OCI-LY7 (cell line): ENCODE measurements around the gene HSD11B1. TPM values are rescaled to one million over a fixed set of nuclear protein-coding genes. Genes with fewer than 3 reads are reported as not detected.

Experiments
- BruUV-seq: library from RNA; stranded (reverse); fragments of 400-500 nt; replicated peaks from 2 replicates; lab custom pipeline; 2021; lab: Mats Ljungman, UMichigan
- CTCF ChIA-PET: fragments of 300-600 bp; sonication (Branson Sonifier 250); formaldehyde crosslinking; loops from one replicate; lab custom pipeline; 2022; ENCODE audit warnings: antibody characterized with exemption; ENCODE audit not compliant: unreplicated experiment; lab: Charles Lee
- POLR2A ChIA-PET: fragments of 300-600 bp; sonication (Branson Sonifier 250); formaldehyde crosslinking; loops from one replicate; lab custom pipeline; 2022; ENCODE audit warnings: antibody characterized with exemption; lab: Charles Lee
- DNase-seq: peaks from one replicate; pipeline ENCODE4 v3.0.0-alpha.2; 2015; ENCODE audit warnings: low spot score
- H2AFZ ChIP-seq: fragments of 200-600 bp; sonication (generic), shearing (Covaris generic); 2 replicates; pipeline ENCODE4 v1.6.1; 2014; ENCODE audit warnings: mild to moderate bottlenecking, antibody characterized with exemption, low read length, moderate library complexity
- H3K27ac ChIP-seq: fragments of 200-600 bp; sonication (generic); 2 replicates; pipeline ENCODE4 v1.5.1; 2014; ENCODE audit warnings: mixed run types, low read depth, mild to moderate bottlenecking, moderate library complexity, low read length, inconsistent platforms; ENCODE audit not compliant: poor library complexity, severe bottlenecking
- H3K36me3 ChIP-seq: fragments of 200-600 bp; sonication (generic); 2 replicates; pipeline ENCODE4 v1.6.1; 2014; ENCODE audit warnings: mild to moderate bottlenecking, antibody characterized with exemption, low read length, moderate library complexity, mixed read lengths; ENCODE audit not compliant: insufficient read depth
- H3K4me1 ChIP-seq: fragments of 200-600 bp; sonication (generic); 2 replicates; pipeline ENCODE4 v1.5.1; 2014; ENCODE audit warnings: mild to moderate bottlenecking, low read length; ENCODE audit not compliant: insufficient read depth, poor library complexity, severe bottlenecking
- H3K4me2 ChIP-seq: fragments of 200-600 bp; sonication (generic); 2 replicates; pipeline ENCODE4 v1.6.1; 2014; ENCODE audit warnings: mild to moderate bottlenecking, low read length
- H3K4me3 ChIP-seq: fragments of 200-600 bp; sonication (generic); 2 replicates; pipeline ENCODE4 v1.5.1; 2014; ENCODE audit warnings: mild to moderate bottlenecking, low read depth, low read length; ENCODE audit not compliant: poor library complexity, severe bottlenecking
- H3K79me2 ChIP-seq: fragments of 200-600 bp; sonication (generic); 2 replicates; pipeline ENCODE4 v1.6.1; 2016; ENCODE audit warnings: low read depth, mild to moderate bottlenecking, low read length, moderate library complexity, mixed read lengths; ENCODE audit not compliant: insufficient read depth
- H3K9me2 ChIP-seq: fragments of 200-600 bp; sonication (generic); 2 replicates; pipeline ENCODE4 v1.6.1; 2016; ENCODE audit warnings: mild to moderate bottlenecking, low read length, mixed read lengths; ENCODE audit not compliant: insufficient read depth
- H3K9me3 ChIP-seq: fragments of 200-600 bp; sonication (generic); 2 replicates; pipeline ENCODE4 v1.6.1; 2014; ENCODE audit warnings: mild to moderate bottlenecking, mixed run types, low read length, mixed read lengths
- H4K20me1 ChIP-seq: fragments of 200-600 bp; sonication (generic); 2 replicates; pipeline ENCODE4 v1.6.1; 2014; ENCODE audit warnings: mild to moderate bottlenecking, antibody characterized with exemption, low read length, moderate library complexity, mixed read lengths; ENCODE audit not compliant: insufficient read depth
- EZH2phosphoT487 ChIP-seq: fragments of 200-600 bp; sonication (generic); IDR thresholded peaks from 2 replicates; pipeline ENCODE4 v1.6.1; 2018; ENCODE audit warnings: low read depth, borderline replicate concordance, mild to moderate bottlenecking, mixed run types, antibody characterized with exemption, low read length, moderate library complexity, mixed read lengths
- intact Hi-C: fragments of 100-400 bp; cut with micrococcal nuclease; formaldehyde crosslinking; loops from one replicate; pipeline ENCODE4 v1.10.0; 2022; ENCODE audit not compliant: unreplicated experiment
- total RNA-seq, 2 experiments: library from RNA; depleted of rRNA in 1 of 2; stranded (reverse); fragments of >200 nt in 1 of 2; shearing (Covaris generic) in 1 of 2; gene quantifications; 2 replicates each; pipeline ENCODE4 v1.2.3, GENCODE V29; 2014 to 2022
- TF ChIP-seq, protein P1 (sequence below): fragments of 200-600 bp; sonication (generic); conservative IDR thresholded peaks from 2 replicates; pipeline ENCODE4 v1.5.1; 2014; ENCODE audit warnings: mild to moderate bottlenecking, antibody characterized with exemption, low read length, moderate library complexity, mixed read lengths

The HSD11B1 gene
- total RNA-seq, 2 experiments from 2014 or later, result not detected

- Histone ChIP-seq H3K4me3 (no peak overlapping the region), H3K27ac (no peak overlapping the region), H3K4me2 (no peak overlapping the region), H3K36me3 (no peaks in the 10 kb centered on the region), H3K9me2 (no peaks in the 10 kb centered on the region), H3K4me1 (no peaks in the 10 kb centered on the region), H2AFZ (no peak overlapping the region), H3K9me3 (no peaks in the 10 kb centered on the region), H3K79me2 (no peaks in the 10 kb centered on the region), H4K20me1 (no peaks in the 10 kb centered on the region)
- no TSS peak for BruUV-seq
- ChIA-PET POLR2A (no interaction called here), CTCF (no interaction called here)
- no peak for DNase-seq
- no peak for TF ChIP-seq EZH2phosphoT487
- TF ChIP-seq, protein P1, sequence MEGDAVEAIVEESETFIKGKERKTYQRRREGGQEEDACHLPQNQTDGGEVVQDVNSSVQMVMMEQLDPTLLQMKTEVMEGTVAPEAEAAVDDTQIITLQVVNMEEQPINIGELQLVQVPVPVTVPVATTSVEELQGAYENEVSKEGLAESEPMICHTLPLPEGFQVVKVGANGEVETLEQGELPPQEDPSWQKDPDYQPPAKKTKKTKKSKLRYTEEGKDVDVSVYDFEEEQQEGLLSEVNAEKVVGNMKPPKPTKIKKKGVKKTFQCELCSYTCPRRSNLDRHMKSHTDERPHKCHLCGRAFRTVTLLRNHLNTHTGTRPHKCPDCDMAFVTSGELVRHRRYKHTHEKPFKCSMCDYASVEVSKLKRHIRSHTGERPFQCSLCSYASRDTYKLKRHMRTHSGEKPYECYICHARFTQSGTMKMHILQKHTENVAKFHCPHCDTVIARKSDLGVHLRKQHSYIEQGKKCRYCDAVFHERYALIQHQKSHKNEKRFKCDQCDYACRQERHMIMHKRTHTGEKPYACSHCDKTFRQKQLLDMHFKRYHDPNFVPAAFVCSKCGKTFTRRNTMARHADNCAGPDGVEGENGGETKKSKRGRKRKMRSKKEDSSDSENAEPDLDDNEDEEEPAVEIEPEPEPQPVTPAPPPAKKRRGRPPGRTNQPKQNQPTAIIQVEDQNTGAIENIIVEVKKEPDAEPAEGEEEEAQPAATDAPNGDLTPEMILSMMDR, result no peak
- intact Hi-C loops, result no loop called here
Observed at GRCh38 chr1:209710093-209710492, 5.4 kb downstream of the HSD11B1 start.

GRCh38 chr1:209710847-209711246 is 6.2 kb downstream of the HSD11B1 start:
- H3K36me3 ChIP-seq, result no peaks in the 10 kb centered on the region
- no peak overlapping the region for H2AFZ ChIP-seq
- TF ChIP-seq, protein P1, result no peak
- TF ChIP-seq EZH2phosphoT487, result no peak
- no TSS peak for BruUV-seq
- no peaks in the 10 kb centered on the region for H3K4me1 ChIP-seq
- no peak for DNase-seq
- no peaks in the 10 kb centered on the region for H4K20me1 ChIP-seq
- intact Hi-C loops, result no loop called here
- H3K4me3 ChIP-seq, result no peak overlapping the region
- no peaks in the 10 kb centered on the region for H3K9me3 ChIP-seq
- H3K9me2 ChIP-seq, result no peaks in the 10 kb centered on the region
- H3K79me2 ChIP-seq, result no peaks in the 10 kb centered on the region
- POLR2A ChIA-PET, result no interaction called here
- CTCF ChIA-PET, result no interaction called here
- H3K27ac ChIP-seq, result no peak overlapping the region
- no peak overlapping the region for H3K4me2 ChIP-seq

DNA sequence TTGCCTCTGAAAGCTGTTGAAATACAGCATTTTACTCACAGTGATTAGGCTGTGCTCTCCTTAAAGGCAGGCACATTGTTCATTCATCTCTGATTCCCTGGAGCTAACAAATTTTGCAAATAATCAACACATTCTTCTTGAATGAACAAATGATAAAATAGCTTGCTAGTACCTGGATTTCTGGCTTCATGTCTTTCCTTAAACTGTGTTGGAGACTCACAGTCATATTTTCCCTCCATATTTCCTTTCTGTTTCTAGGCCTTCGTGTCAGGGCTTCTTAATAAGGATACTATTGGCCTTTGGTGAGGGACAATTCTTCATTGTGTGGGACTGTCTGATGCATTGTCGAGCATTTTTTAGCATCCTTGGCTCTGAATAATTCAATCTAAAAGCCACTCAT is 9.7 kb downstream of the HSD11B1 start:
- no peaks in the 10 kb centered on the region for H3K9me3 ChIP-seq

More for the DNA sequence above, 9.7 kb downstream of the HSD11B1 start:
- POLR2A ChIA-PET, result no interaction called here
- CTCF ChIA-PET, result no interaction called here
- BruUV-seq, result no TSS peak
- H2AFZ ChIP-seq, result no peak overlapping the region
- no peaks in the 10 kb centered on the region for H3K9me2 ChIP-seq
- H4K20me1 ChIP-seq, result no peaks in the 10 kb centered on the region
- H3K36me3 ChIP-seq, result no peaks in the 10 kb centered on the region
- TF ChIP-seq, protein P1, result no peak
- no peak for TF ChIP-seq EZH2phosphoT487
- no peak overlapping the region for H3K27ac ChIP-seq
- no peak overlapping the region for H3K4me2 ChIP-seq
- DNase-seq, result no peak
- intact Hi-C loops, result no loop called here
- no peak overlapping the region for H3K4me3 ChIP-seq
- no peaks in the 10 kb centered on the region for H3K4me1 ChIP-seq
- no peaks in the 10 kb centered on the region for H3K79me2 ChIP-seq
